Loucy (cell line): Measurements from ENCODE around the gene CMTM8.

Experiments used
- CTCF ChIP-seq: fragments of 200-600 bp; sonication (generic); conservative IDR thresholded peaks from 2 replicates; pipeline ENCODE4 v1.5.1; 2014; ENCODE audit warnings: mild to moderate bottlenecking, antibody characterized with exemption, low read length
- EZH2phosphoT487 ChIP-seq: fragments of 200-600 bp; IDR thresholded peaks from 2 replicates; pipeline ENCODE4 v1.6.1; 2018; ENCODE audit warnings: antibody characterized with exemption, mild to moderate bottlenecking, moderate library complexity, borderline replicate concordance

GRCh38 chr3:32297366-32297765 lies 58.9 kb downstream of the CMTM8 start:
- TF ChIP-seq EZH2phosphoT487, result no peak
- TF ChIP-seq CTCF, result no peak
